OCI-M2 (cell line): ENCODE data around the gene NYNRIN.
"Not testable (repeated sequence)": the region's sequence is repeated elsewhere in the genome, so short reads cannot be mapped to it uniquely, and the experiment has no call there.

Experiments used
- DNase-seq: peaks from one replicate; lab custom pipeline; 2025; ENCODE audit not compliant: unreplicated experiment; lab: John Stamatoyannopoulos, UW

Gene NYNRIN

GRCh38 chr14:24442240-24443052 is 43.6 kb downstream of the NYNRIN start, which contains the start of gene SDR39U1:
Gene SDR39U1, minus strand, starts transcription at chr14:24442776. Its CDS starts 7 bp downstream, at chr14:24442769.
- DNase-seq = peak; percentile 88

GRCh38 chr14:24443053-24443665 is 44.4 kb downstream of the NYNRIN start:
- DNase-seq = no peak

- not testable (repeated sequence) for DNase-seq
Measured at GRCh38 chr14:24450828-24451227, 52.0 kb downstream of the NYNRIN start.

GRCh38 chr14:24456980-24457379 is 58.2 kb downstream of the NYNRIN start:
- DNase-seq = no peak

- DNase-seq = no peak
Measured at GRCh38 chr14:24458736-24459135, 59.9 kb downstream of the NYNRIN start.

- DNase-seq = no peak
Measured at GRCh38 chr14:24459331-24459730, 60.5 kb downstream of the NYNRIN start.

- no peak for DNase-seq
Measured at GRCh38 chr14:24461336-24461735, 62.5 kb downstream of the NYNRIN start.

GRCh38 chr14:24463017-24463883 is 64.4 kb downstream of the NYNRIN start:
- DNase-seq = no peak

- DNase-seq = no peak
Measured at GRCh38 chr14:24463884-24464785, 65.3 kb downstream of the NYNRIN start.

GRCh38 chr14:24465368-24465767 is 66.6 kb downstream of the NYNRIN start:
- no peak for DNase-seq

GRCh38 chr14:24465805-24466204 is 67.0 kb downstream of the NYNRIN start:
- DNase-seq = no peak
